GM10266 (cell line): Measurements from ENCODE around the gene BSN.

ENCODE experiments used
- DNase-seq: peaks from one replicate; pipeline ENCODE4 v3.0.0; 2012; ENCODE audit errors: extremely low spot score
- TF ChIP-seq, protein P1 (sequence below): IDR thresholded peaks from 2 replicates; pipeline ENCODE4 v1.5.1; 2012; ENCODE audit warnings: mild to moderate bottlenecking, low read depth; ENCODE audit not compliant: control insufficient read depth, insufficient read depth; ENCODE audit errors: missing control alignments

BSN gene

DNA sequence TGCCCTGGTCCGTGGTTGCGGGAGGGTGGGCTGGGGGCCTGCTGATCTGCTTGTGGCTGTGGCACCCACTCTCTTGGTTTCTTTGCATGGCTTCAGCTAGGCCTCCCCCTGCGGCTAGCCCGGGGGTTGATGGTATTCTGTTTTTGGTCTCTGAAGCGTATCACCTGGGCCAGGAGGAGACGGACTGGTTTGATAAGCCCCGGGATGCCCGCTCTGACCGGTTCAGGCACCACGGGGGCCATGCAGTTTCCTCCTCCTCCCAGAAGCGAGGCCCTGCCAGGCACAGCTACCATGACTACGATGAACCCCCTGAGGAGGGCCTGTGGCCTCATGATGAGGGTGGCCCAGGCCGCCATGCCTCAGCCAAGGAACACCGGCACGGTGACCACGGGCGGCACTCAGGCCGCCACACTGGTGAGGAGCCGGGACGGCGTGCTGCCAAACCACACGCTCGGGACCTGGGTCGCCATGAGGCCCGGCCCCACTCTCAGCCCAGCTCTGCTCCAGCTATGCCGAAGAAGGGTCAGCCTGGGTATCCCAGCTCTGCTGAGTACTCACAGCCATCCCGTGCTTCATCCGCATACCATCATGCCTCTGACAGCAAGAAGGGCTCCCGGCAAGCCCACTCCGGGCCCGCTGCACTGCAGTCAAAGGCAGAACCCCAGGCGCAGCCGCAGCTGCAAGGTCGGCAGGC is 108.6 kb downstream of the BSN start:
- TF ChIP-seq, protein P1, sequence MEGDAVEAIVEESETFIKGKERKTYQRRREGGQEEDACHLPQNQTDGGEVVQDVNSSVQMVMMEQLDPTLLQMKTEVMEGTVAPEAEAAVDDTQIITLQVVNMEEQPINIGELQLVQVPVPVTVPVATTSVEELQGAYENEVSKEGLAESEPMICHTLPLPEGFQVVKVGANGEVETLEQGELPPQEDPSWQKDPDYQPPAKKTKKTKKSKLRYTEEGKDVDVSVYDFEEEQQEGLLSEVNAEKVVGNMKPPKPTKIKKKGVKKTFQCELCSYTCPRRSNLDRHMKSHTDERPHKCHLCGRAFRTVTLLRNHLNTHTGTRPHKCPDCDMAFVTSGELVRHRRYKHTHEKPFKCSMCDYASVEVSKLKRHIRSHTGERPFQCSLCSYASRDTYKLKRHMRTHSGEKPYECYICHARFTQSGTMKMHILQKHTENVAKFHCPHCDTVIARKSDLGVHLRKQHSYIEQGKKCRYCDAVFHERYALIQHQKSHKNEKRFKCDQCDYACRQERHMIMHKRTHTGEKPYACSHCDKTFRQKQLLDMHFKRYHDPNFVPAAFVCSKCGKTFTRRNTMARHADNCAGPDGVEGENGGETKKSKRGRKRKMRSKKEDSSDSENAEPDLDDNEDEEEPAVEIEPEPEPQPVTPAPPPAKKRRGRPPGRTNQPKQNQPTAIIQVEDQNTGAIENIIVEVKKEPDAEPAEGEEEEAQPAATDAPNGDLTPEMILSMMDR: no peak
- DNase-seq: no peak

DNA sequence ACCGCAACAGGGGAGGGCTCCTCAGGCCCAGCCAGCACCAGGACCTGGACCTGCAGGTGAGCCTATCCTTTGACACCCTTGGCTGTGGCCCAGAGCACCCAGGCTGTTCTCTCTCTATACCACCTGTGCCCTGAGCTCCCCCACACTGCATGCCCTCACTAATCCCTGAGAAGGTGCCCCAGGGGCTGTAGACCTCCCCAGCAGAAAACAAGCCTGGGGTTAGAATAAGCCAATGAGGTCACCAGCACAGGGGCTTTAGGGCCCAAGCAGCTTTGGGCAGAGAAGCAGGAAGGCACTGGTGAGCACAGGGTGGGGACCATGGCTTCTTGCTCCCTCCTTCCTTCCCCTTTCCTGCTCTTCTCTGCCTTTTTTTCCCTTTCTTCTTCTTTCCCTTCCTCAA is 109.6 kb downstream of the BSN start:
- TF ChIP-seq, protein P1: no peak

DNA sequence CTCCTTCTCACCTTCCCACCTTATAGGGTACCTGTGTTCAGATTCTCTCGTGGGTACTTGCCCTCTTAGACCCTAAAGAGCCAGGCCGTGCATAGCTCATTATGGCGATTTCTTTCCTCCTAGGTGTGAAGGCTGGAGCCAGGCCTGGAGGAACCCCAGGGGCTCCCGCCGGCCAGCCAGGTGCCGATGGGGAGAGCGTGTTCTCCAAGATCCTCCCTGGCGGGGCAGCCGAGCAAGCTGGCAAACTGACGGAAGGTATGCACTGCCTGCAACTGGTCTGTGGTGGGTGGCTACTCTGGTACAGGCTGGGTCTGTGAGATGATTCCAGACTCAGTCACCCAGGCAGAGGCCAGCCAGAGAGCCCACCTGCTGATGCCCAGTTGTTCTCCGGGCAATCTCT is 110.0 kb downstream of the BSN start:
- no peak for DNase-seq
- TF ChIP-seq, protein P1: no peak

More for the DNA sequence above, 109.6 kb downstream of the BSN start:
- no peak for DNase-seq

DNA sequence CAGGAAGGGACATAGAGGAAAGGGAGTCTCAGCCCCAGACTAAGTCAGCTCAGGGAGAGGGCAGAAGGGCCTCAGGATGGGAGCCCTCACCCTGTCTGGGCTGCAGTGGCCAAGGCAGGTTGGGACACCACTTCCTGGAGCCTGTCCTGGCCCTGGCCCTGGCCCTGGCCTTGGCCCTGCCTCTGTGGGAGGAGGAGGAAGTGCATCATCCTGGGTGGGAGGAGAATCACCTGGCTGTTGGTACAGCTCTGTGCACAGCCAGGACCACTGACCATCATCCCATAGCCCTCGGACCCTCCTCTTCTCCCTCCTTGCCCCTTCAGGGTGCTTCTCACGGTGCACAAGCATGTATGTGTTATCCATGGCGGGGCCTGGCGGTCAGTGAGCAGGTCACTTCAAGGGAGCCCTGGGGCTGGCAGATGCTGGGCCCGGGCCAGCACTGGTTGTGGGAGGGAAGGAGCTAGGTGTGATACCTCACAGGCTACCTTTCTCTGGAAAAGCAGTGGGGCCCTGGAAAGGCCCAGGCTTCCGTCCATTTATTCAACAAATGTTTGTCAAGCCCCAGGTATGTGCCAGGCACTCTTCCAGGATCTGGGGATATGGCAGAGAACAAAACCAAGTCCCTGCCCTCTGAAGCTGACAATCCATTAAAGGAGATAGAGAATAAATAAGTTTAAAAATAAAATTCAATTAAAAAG is 111.7 kb downstream of the BSN start:
- no peak for DNase-seq
- TF ChIP-seq, protein P1: no peak

DNA sequence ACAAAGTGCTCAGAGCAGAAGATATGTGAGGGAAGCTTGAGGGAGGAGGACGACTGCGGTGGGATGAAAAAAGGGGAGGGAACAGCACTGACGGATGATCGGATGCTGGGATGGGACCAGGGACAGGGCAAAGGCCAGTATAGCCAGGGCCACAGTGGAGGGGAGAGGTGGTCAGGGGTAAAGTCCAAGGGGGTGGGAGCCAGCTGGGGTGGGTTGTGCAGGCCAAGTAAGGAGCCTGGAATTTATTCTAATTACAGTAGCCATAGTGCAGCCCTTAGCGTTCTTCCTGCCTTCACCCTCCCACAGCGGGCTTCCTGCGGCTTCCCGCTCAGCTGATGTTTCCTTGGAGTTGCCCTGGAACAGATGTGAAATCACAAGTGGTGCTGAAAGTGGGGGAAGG is 112.3 kb downstream of the BSN start:
- TF ChIP-seq, protein P1: no peak
- DNase-seq: no peak

DNA sequence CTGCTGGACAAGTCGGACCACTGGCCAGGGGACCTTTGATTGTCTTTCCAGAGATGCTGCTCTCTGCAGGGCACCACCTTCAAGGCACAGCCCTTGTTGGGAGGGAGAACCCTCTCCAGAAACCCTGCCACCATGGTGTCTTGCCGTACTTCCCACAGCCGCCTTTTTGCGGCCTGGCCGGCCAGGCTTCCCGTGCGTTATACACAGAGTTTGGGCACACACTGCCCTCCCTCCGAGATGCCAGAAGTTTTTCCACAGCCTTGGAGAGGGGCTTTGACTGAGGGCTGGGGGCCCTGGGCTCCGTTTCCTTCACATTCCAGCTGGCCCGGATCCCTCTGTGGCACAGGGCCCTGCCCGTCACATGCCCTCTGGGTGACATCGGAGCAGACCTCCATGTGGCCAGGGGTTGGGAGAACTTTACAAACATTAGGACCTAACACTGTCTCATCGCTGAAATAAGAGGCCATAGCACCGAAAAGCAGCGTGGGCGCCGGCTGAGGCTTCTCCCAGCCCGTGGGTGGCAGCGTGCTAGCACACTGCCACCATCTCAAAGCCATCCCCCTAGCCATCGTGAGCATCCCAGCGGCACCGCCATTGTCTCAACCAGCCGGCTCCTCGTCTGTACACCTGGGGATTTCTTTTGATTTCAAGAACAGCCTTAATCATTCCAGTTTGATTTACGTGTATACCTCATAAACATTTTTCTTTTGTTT is 113.6 kb downstream of the BSN start:
- TF ChIP-seq, protein P1: no peak
- no peak for DNase-seq
